NCI-H2196 treated with DMSO at 0.1 percent for 48 hours (cell line): ENCODE results near the gene SLC44A1.
"Not testable (repeated sequence)": the region's sequence is repeated elsewhere in the genome, so short reads cannot be mapped to it uniquely, and the experiment has no call there.

Experiments used
- DNase-seq: peaks from one replicate; lab custom pipeline; 2025; ENCODE audit not compliant: unreplicated experiment; lab: John Stamatoyannopoulos, UW

SLC44A1 gene

GRCh38 chr9:105242062-105242461, 2.4 kb upstream of the SLC44A1 start:
- DNase-seq: no peak

GRCh38 chr9:105242557-105242956, 1.9 kb upstream of the SLC44A1 start:
- DNase-seq: no peak

GRCh38 chr9:105243015-105243686, 1.3 kb upstream of the SLC44A1 start:
- no peak for DNase-seq

- DNase-seq: no peak
Observed at GRCh38 chr9:105244734-105245028, 230 bp downstream of the SLC44A1 start.

- DNase-seq: peak; percentile 46
Observed at GRCh38 chr9:105245029-105245890, 809 bp downstream of the SLC44A1 start.

- no peak for DNase-seq
Observed at GRCh38 chr9:105245891-105246161, 1.4 kb downstream of the SLC44A1 start.

- DNase-seq: no peak
Observed at GRCh38 chr9:105246656-105247173, 2.3 kb downstream of the SLC44A1 start.

- DNase-seq: no peak
Observed at GRCh38 chr9:105248691-105249090, 4.2 kb downstream of the SLC44A1 start.

- no peak for DNase-seq
Observed at GRCh38 chr9:105251133-105251532, 6.7 kb downstream of the SLC44A1 start.

GRCh38 chr9:105251733-105252404, 7.4 kb downstream of the SLC44A1 start:
- DNase-seq: no peak

- no peak for DNase-seq
Observed at GRCh38 chr9:105252405-105252756, 7.9 kb downstream of the SLC44A1 start.

GRCh38 chr9:105254226-105254625, 9.8 kb downstream of the SLC44A1 start:
- DNase-seq: no peak

GRCh38 chr9:105255421-105255820, 11.0 kb downstream of the SLC44A1 start:
- DNase-seq: no peak

GRCh38 chr9:105256569-105256968, 12.1 kb downstream of the SLC44A1 start:
- DNase-seq: not testable (repeated sequence)

GRCh38 chr9:105257809-105258208, 13.4 kb downstream of the SLC44A1 start:
- no peak for DNase-seq

- no peak for DNase-seq
Observed at GRCh38 chr9:105258225-105258737, 13.8 kb downstream of the SLC44A1 start.

GRCh38 chr9:105259274-105259673, 14.8 kb downstream of the SLC44A1 start:
- no peak for DNase-seq

GRCh38 chr9:105259731-105260612, 15.5 kb downstream of the SLC44A1 start:
- no peak for DNase-seq

GRCh38 chr9:105262497-105262896, 18.0 kb downstream of the SLC44A1 start:
- no peak for DNase-seq

- no peak for DNase-seq
Observed at GRCh38 chr9:105264380-105264779, 19.9 kb downstream of the SLC44A1 start.

- not testable (repeated sequence) for DNase-seq
Observed at GRCh38 chr9:105268254-105268653, 23.8 kb downstream of the SLC44A1 start.
